ENCODE results near the gene BMP2.

BMP2 gene

GRCh38 chr20:6756693-6757595 is 10.5 kb upstream of the BMP2 start:
- Histone ChIP-seq H4K8ac (ENCODE audit: low read depth, low read length) (no peak overlapping the region), H2BK120ac (ENCODE audit: low read depth, low read length) (no peak overlapping the region), H3K56ac (ENCODE audit: low read length) (no peak overlapping the region), H2AK5ac (ENCODE audit: low read length) (no peak overlapping the region), H2BK5ac (ENCODE audit: low read length) (no peak overlapping the region), H3K4ac (ENCODE audit: low read depth, low read length) (no peak overlapping the region), H4K5ac (ENCODE audit: low read length) (no peak overlapping the region), H2BK15ac (replicated peaks; ENCODE audit: low read depth) (no peak overlapping the region), H3K4me3 (ENCODE audit: low read length) (no peak overlapping the region), H3K9ac (ENCODE audit: low read length) (no peak overlapping the region), H3K27me3 (ENCODE audit: insufficient read depth, low read length, poor library complexity) (no peaks in the 10 kb centered on the region), H3K79me1 (ENCODE audit: low read length) (no peaks in the 10 kb centered on the region), H3K27ac (ENCODE audit: low read depth, low read length) (no peak overlapping the region), H3K79me2 (ENCODE audit: control insufficient read depth, insufficient read depth, low read length) (no peaks in the 10 kb centered on the region), H3K36me3 (ENCODE audit: control insufficient read depth, insufficient read depth, low read length) (no peaks in the 10 kb centered on the region), H3K4me1 (ENCODE audit: control insufficient read depth, low read depth, low read length) (no peaks in the 10 kb centered on the region), H3K18ac (ENCODE audit: low read length) (no peak overlapping the region), H3K4me2 (ENCODE audit: low read length) (no peak overlapping the region), H3K23ac (ENCODE audit: low read length) (no peak overlapping the region)
- DNase-seq: no peak
- WGBS (ENCODE audit: extremely low coverage, insufficient coverage, low lambda C conversion rate): no CpG with 5 or more reads among the region's 4 CpGs

- H4K8ac ChIP-seq (ENCODE audit: low read depth, low read length): no peak overlapping the region
- H3K23ac ChIP-seq (ENCODE audit: low read length): no peak overlapping the region
- H2BK120ac ChIP-seq (ENCODE audit: low read depth, low read length): no peak overlapping the region
- no peak overlapping the region for H3K18ac ChIP-seq (ENCODE audit: low read length)
- H3K4me2 ChIP-seq (ENCODE audit: low read length): no peak overlapping the region
- peak; percentile 48 for DNase-seq
- H3K27me3 ChIP-seq (ENCODE audit: insufficient read depth, low read length, poor library complexity): no peaks in the 10 kb centered on the region
- no peak overlapping the region for H2BK5ac ChIP-seq (ENCODE audit: low read length)
- H2AK5ac ChIP-seq (ENCODE audit: low read length): no peak overlapping the region
- H3K36me3 ChIP-seq (ENCODE audit: control insufficient read depth, insufficient read depth, low read length): no peaks in the 10 kb centered on the region
- WGBS (ENCODE audit: extremely low coverage, insufficient coverage, low lambda C conversion rate): no CpG with 5 or more reads among the region's 2 CpGs
- H3K4me3 ChIP-seq (ENCODE audit: low read length): no peak overlapping the region
- no peak overlapping the region for H3K27ac ChIP-seq (ENCODE audit: low read depth, low read length)
- H2BK15ac ChIP-seq (replicated peaks; ENCODE audit: low read depth): no peak overlapping the region
- H3K56ac ChIP-seq (ENCODE audit: low read length): no peak overlapping the region
- no peak overlapping the region for H3K9ac ChIP-seq (ENCODE audit: low read length)
- peaks cover 9% of the 10 kb centered on the region for H3K4me1 ChIP-seq (ENCODE audit: control insufficient read depth, low read depth, low read length)
- H3K79me2 ChIP-seq (ENCODE audit: control insufficient read depth, insufficient read depth, low read length): peaks cover 20% of the 10 kb centered on the region
- H3K4ac ChIP-seq (ENCODE audit: low read depth, low read length): no peak overlapping the region
- no peak overlapping the region for H4K5ac ChIP-seq (ENCODE audit: low read length)
- no peaks in the 10 kb centered on the region for H3K79me1 ChIP-seq (ENCODE audit: low read length)
Observed at GRCh38 chr20:6764619-6765018, 2.9 kb upstream of the BMP2 start.

DNA sequence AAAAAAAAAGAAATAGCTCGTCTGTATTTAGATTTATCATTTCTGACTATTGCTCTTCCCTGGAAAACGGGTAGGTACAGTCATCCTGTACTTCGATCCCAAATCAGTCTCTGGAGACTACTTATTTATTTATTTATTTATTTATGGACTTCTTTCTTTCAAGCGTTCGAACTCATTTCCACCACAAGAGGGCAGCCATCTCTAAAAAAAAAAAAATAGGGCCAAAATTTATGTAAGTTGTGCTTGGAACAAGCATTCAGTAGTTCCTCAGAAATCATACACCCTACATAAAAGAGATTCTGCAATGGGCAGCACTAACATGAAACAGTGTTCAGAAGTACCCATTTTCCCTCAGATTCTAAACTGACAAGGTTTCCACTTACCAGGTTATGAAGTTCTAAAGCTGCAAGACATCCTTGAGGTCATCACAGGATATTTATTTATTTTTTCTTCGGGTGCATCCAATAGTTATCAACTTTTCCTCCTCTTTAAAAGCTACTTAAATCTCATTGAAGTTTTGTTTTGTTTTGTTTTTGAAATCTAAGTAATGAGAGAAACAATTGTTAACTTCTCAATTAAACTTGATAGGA is 1.9 kb upstream of the BMP2 start:
- Histone ChIP-seq H3K79me2 (ENCODE audit: control insufficient read depth, insufficient read depth, low read length) (peaks cover 29% of the 10 kb centered on the region), H2BK5ac (ENCODE audit: low read length) (no peak overlapping the region), H3K4ac (ENCODE audit: low read depth, low read length) (no peak overlapping the region), H3K79me1 (ENCODE audit: low read length) (peaks cover 1% of the 10 kb centered on the region), H4K5ac (ENCODE audit: low read length) (peak overlapping the region; percentile 18), H3K56ac (ENCODE audit: low read length) (no peak overlapping the region), H3K4me2 (ENCODE audit: low read length) (no peak overlapping the region), H3K36me3 (ENCODE audit: control insufficient read depth, insufficient read depth, low read length) (peaks cover 4% of the 10 kb centered on the region), H3K18ac (ENCODE audit: low read length) (no peak overlapping the region), H2AK5ac (ENCODE audit: low read length) (no peak overlapping the region), H3K27me3 (ENCODE audit: insufficient read depth, low read length, poor library complexity) (no peaks in the 10 kb centered on the region), H2BK15ac (replicated peaks; ENCODE audit: low read depth) (no peak overlapping the region), H3K27ac (ENCODE audit: low read depth, low read length) (no peak overlapping the region), H3K23ac (ENCODE audit: low read length) (no peak overlapping the region), H4K8ac (ENCODE audit: low read depth, low read length) (no peak overlapping the region), H3K4me3 (ENCODE audit: low read length) (no peak overlapping the region), H3K4me1 (ENCODE audit: control insufficient read depth, low read depth, low read length) (peaks cover 9% of the 10 kb centered on the region), H3K9ac (ENCODE audit: low read length) (no peak overlapping the region), H2BK120ac (ENCODE audit: low read depth, low read length) (no peak overlapping the region)
- no CpG with 5 or more reads among the region's 6 CpGs for WGBS (ENCODE audit: extremely low coverage, insufficient coverage, low lambda C conversion rate)
- peak; percentile 69 for DNase-seq

DNA sequence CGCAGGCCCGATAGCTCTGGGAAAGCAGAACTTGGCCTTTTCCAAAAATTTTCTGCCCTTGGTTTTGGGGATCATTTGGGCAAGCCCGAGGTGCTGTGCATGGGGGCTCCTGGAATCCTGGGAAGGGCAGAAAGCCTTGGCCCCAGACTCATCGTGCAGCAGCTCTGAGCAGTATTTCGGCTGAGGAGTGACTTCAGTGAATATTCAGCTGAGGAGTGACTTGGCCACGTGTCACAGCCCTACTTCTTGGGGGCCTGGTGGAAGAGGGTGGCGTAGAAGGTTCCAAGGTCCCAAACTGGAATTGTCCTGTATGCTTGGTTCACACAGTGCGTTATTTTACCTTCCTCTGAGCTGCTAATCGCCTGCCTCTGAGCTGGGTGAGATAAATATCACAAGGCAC is 1.1 kb upstream of the BMP2 start:
- Histone ChIP-seq H4K5ac (ENCODE audit: low read length) (no peak overlapping the region), H3K4me1 (ENCODE audit: control insufficient read depth, low read depth, low read length) (peaks cover 9% of the 10 kb centered on the region), H3K4me2 (ENCODE audit: low read length) (no peak overlapping the region), H4K8ac (ENCODE audit: low read depth, low read length) (no peak overlapping the region), H3K23ac (ENCODE audit: low read length) (no peak overlapping the region), H3K27me3 (ENCODE audit: insufficient read depth, low read length, poor library complexity) (no peaks in the 10 kb centered on the region), H2AK5ac (ENCODE audit: low read length) (peak overlapping the region; percentile 52), H2BK120ac (ENCODE audit: low read depth, low read length) (no peak overlapping the region), H3K9ac (ENCODE audit: low read length) (peak overlapping the region; percentile 39), H3K36me3 (ENCODE audit: control insufficient read depth, insufficient read depth, low read length) (peaks cover 6% of the 10 kb centered on the region), H3K27ac (ENCODE audit: low read depth, low read length) (no peak overlapping the region), H3K56ac (ENCODE audit: low read length) (peak overlapping the region; percentile 42), H3K18ac (ENCODE audit: low read length) (peak overlapping the region; percentile 13), H3K4me3 (ENCODE audit: low read length) (no peak overlapping the region), H3K79me1 (ENCODE audit: low read length) (peaks cover 3% of the 10 kb centered on the region), H2BK15ac (replicated peaks; ENCODE audit: low read depth) (no peak overlapping the region), H2BK5ac (ENCODE audit: low read length) (peak overlapping the region; percentile 57), H3K4ac (ENCODE audit: low read depth, low read length) (peak overlapping the region; percentile 5), H3K79me2 (ENCODE audit: control insufficient read depth, insufficient read depth, low read length) (peaks cover 38% of the 10 kb centered on the region)
- no peak for DNase-seq
- WGBS (ENCODE audit: extremely low coverage, insufficient coverage, low lambda C conversion rate): no CpG with 5 or more reads among the region's 9 CpGs

DNA sequence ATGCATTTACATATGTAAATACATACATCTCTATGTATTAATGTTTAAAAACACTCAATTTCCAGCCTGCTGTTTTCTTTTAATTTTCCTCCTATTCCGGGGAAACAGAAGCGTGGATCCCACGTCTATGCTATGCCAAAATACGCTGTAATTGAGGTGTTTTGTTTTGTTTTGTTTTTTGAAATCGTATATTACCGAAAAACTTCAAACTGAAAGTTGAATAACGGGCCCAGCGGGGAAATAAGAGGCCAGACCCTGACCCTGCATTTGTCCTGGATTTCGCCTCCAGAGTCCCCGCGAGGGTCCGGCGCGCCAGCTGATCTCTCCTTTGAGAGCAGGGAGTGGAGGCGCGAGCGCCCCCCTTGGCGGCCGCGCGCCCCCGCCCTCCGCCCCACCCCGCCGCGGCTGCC is 355 bp upstream of the BMP2 start:
- Histone ChIP-seq H3K4me1 (ENCODE audit: control insufficient read depth, low read depth, low read length) (peaks cover 9% of the 10 kb centered on the region), H4K8ac (ENCODE audit: low read depth, low read length) (no peak overlapping the region), H3K79me2 (ENCODE audit: control insufficient read depth, insufficient read depth, low read length) (peaks cover 43% of the 10 kb centered on the region), H3K23ac (ENCODE audit: low read length) (no peak overlapping the region), H3K4me3 (ENCODE audit: low read length) (no peak overlapping the region), H3K4me2 (ENCODE audit: low read length) (peak overlapping the region; percentile 49), H3K27me3 (ENCODE audit: insufficient read depth, low read length, poor library complexity) (no peaks in the 10 kb centered on the region), H2AK5ac (ENCODE audit: low read length) (no peak overlapping the region), H2BK15ac (replicated peaks; ENCODE audit: low read depth) (no peak overlapping the region), H3K27ac (ENCODE audit: low read depth, low read length) (no peak overlapping the region), H3K18ac (ENCODE audit: low read length) (no peak overlapping the region), H3K79me1 (ENCODE audit: low read length) (peaks cover 5% of the 10 kb centered on the region), H4K5ac (ENCODE audit: low read length) (no peak overlapping the region), H3K4ac (ENCODE audit: low read depth, low read length) (no peak overlapping the region), H3K56ac (ENCODE audit: low read length) (peak overlapping the region; percentile 57), H3K9ac (ENCODE audit: low read length) (peak overlapping the region; percentile 59), H2BK5ac (ENCODE audit: low read length) (no peak overlapping the region), H3K36me3 (ENCODE audit: control insufficient read depth, insufficient read depth, low read length) (peaks cover 8% of the 10 kb centered on the region), H2BK120ac (ENCODE audit: low read depth, low read length) (no peak overlapping the region)
- no CpG with 5 or more reads among the region's 26 CpGs for WGBS (ENCODE audit: extremely low coverage, insufficient coverage, low lambda C conversion rate)
- DNase-seq: no peak

All from mesendoderm (in vitro differentiated cells).